Osteoblast (primary cell): ENCODE results near the gene DVL3. TPM values are rescaled to one million over a fixed set of nuclear protein-coding genes. Genes with fewer than 3 reads are reported as not detected.

Source experiments
- DNase-seq: peaks from one replicate; pipeline ENCODE4 v3.0.0; 2011; ENCODE audit warnings: low spot score, mixed read lengths; ENCODE audit not compliant: insufficient read length; ENCODE audit errors: missing footprints
- H2AFZ ChIP-seq: 2 replicates; pipeline ENCODE4 v1.6.0; 2011; ENCODE audit warnings: mild to moderate bottlenecking, low read length
- H3K27ac ChIP-seq: 2 replicates; pipeline ENCODE4 v1.5.1; 2011; ENCODE audit warnings: mild to moderate bottlenecking, low read depth, low read length, moderate library complexity
- H3K27me3 ChIP-seq: 2 replicates; pipeline ENCODE4 v1.6.0; 2012; ENCODE audit warnings: mild to moderate bottlenecking, control low read depth, inconsistent platforms, low read length, moderate library complexity; ENCODE audit not compliant: insufficient read depth
- H3K36me3 ChIP-seq: 2 replicates; pipeline ENCODE4 v1.5.1; 2011; ENCODE audit warnings: mild to moderate bottlenecking, low read length, control low read depth, moderate library complexity; ENCODE audit not compliant: insufficient read depth
- H3K4me1 ChIP-seq: 2 replicates; pipeline ENCODE4 v1.5.1; 2011; ENCODE audit warnings: mild to moderate bottlenecking, low read length, control low read depth, moderate library complexity; ENCODE audit not compliant: insufficient read depth
- H3K4me2 ChIP-seq: 2 replicates; pipeline ENCODE4 v1.6.0; 2011; ENCODE audit warnings: mild to moderate bottlenecking, low read length; ENCODE audit not compliant: insufficient read depth
- H3K4me3 ChIP-seq: fragments of 200-600 bp; sonication (generic); 3 replicates; pipeline ENCODE4 v1.5.1; 2012; ENCODE audit warnings: mild to moderate bottlenecking, low read length, inconsistent platforms; ENCODE audit not compliant: insufficient read depth
- H3K79me2 ChIP-seq: 2 replicates; pipeline ENCODE4 v1.6.0; 2012; ENCODE audit warnings: mild to moderate bottlenecking, low read length, control low read depth, inconsistent platforms; ENCODE audit not compliant: insufficient read depth
- H3K9me3 ChIP-seq: 2 replicates; pipeline ENCODE4 v1.5.1; 2011; ENCODE audit warnings: low read depth, low read length, control low read depth
- H4K20me1 ChIP-seq: 2 replicates; pipeline ENCODE4 v1.6.0; 2012; ENCODE audit warnings: mild to moderate bottlenecking, low read length, control low read depth; ENCODE audit not compliant: insufficient read depth
- CTCF ChIP-seq: IDR thresholded peaks from 2 replicates; pipeline ENCODE4 v1.5.1; 2011; ENCODE audit warnings: mild to moderate bottlenecking, low read depth, low read length, moderate library complexity; ENCODE audit errors: extremely low read depth
- total RNA-seq: library from RNA; depleted of rRNA; stranded (reverse); fragments of >200 nt; gene quantifications from 2 replicates; pipeline ENCODE4 v1.2.3, GENCODE V29; 2012

The DVL3 gene
- total RNA-seq, 1 donor: 60.4 TPM

GRCh38 chr3:184126006-184126405, 29.2 kb upstream of the DVL3 start:
- no peaks in the 10 kb centered on the region for H3K9me3 ChIP-seq
- no peak for DNase-seq
- no peak overlapping the region for H3K27ac ChIP-seq
- H3K4me1 ChIP-seq: no peaks in the 10 kb centered on the region
- no peaks in the 10 kb centered on the region for H3K79me2 ChIP-seq
- no peaks in the 10 kb centered on the region for H4K20me1 ChIP-seq
- H3K4me2 ChIP-seq: no peak overlapping the region
- H3K36me3 ChIP-seq: no peaks in the 10 kb centered on the region
- H3K27me3 ChIP-seq: no peaks in the 10 kb centered on the region
- TF ChIP-seq CTCF: no peak
- H3K4me3 ChIP-seq: no peak overlapping the region
- no peak overlapping the region for H2AFZ ChIP-seq

GRCh38 chr3:184129012-184129411, 26.2 kb upstream of the DVL3 start:
- Histone ChIP-seq H3K4me1 (peaks cover 3% of the 10 kb centered on the region), H4K20me1 (no peaks in the 10 kb centered on the region), H3K36me3 (no peaks in the 10 kb centered on the region), H3K4me3 (no peak overlapping the region), H3K4me2 (no peak overlapping the region), H3K9me3 (no peaks in the 10 kb centered on the region), H3K27me3 (no peaks in the 10 kb centered on the region), H3K27ac (no peak overlapping the region), H3K79me2 (no peaks in the 10 kb centered on the region), H2AFZ (no peak overlapping the region)
- TF ChIP-seq CTCF: peak; percentile 61
- DNase-seq: peak; percentile 79

- Histone ChIP-seq H3K79me2 (peaks cover 34% of the 10 kb centered on the region), H3K4me3 (no peak overlapping the region), H3K27ac (no peak overlapping the region), H3K27me3 (no peaks in the 10 kb centered on the region), H4K20me1 (peaks cover 16% of the 10 kb centered on the region), H3K9me3 (no peaks in the 10 kb centered on the region), H3K36me3 (peaks cover 7% of the 10 kb centered on the region), H2AFZ (no peak overlapping the region), H3K4me1 (peaks cover 19% of the 10 kb centered on the region), H3K4me2 (no peak overlapping the region)
- no peak for DNase-seq
- TF ChIP-seq CTCF: no peak
Measured at GRCh38 chr3:184132945-184133344, 22.2 kb upstream of the DVL3 start.

GRCh38 chr3:184133840-184134745, 21.1 kb upstream of the DVL3 start:
- Histone ChIP-seq H3K4me1 (peaks cover 19% of the 10 kb centered on the region), H3K27ac (peak overlapping the region; percentile 83), H3K4me3 (peak overlapping the region; percentile 89), H3K9me3 (no peaks in the 10 kb centered on the region), H3K27me3 (no peaks in the 10 kb centered on the region), H3K4me2 (peak overlapping the region; percentile 100), H4K20me1 (peaks cover 16% of the 10 kb centered on the region), H2AFZ (peak overlapping the region; percentile 100), H3K79me2 (peaks cover 40% of the 10 kb centered on the region), H3K36me3 (peaks cover 9% of the 10 kb centered on the region)
- peak; percentile 87 for DNase-seq
- no peak for TF ChIP-seq CTCF
